GM12875 (cell line): Measurements from ENCODE around the gene IFI44L.

Experiments
- H3K4me3 ChIP-seq: one replicate; pipeline ENCODE4 v1.5.1; 2011; ENCODE audit warnings: low read depth, low read length, control low read depth
- TF ChIP-seq, protein P1 (sequence below): IDR thresholded peaks from 2 replicates; pipeline ENCODE4 v1.5.1; 2011; ENCODE audit warnings: low read depth, mild to moderate bottlenecking, control low read depth, inconsistent platforms, low read length, moderate library complexity, borderline replicate concordance; ENCODE audit not compliant: insufficient read depth

IFI44L gene

GRCh38 chr1:78667939-78668338, 47.7 kb downstream of the IFI44L start:
- no peak overlapping the region for H3K4me3 ChIP-seq
- TF ChIP-seq, protein P1, sequence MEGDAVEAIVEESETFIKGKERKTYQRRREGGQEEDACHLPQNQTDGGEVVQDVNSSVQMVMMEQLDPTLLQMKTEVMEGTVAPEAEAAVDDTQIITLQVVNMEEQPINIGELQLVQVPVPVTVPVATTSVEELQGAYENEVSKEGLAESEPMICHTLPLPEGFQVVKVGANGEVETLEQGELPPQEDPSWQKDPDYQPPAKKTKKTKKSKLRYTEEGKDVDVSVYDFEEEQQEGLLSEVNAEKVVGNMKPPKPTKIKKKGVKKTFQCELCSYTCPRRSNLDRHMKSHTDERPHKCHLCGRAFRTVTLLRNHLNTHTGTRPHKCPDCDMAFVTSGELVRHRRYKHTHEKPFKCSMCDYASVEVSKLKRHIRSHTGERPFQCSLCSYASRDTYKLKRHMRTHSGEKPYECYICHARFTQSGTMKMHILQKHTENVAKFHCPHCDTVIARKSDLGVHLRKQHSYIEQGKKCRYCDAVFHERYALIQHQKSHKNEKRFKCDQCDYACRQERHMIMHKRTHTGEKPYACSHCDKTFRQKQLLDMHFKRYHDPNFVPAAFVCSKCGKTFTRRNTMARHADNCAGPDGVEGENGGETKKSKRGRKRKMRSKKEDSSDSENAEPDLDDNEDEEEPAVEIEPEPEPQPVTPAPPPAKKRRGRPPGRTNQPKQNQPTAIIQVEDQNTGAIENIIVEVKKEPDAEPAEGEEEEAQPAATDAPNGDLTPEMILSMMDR: no peak

GRCh38 chr1:78668427-78668826, 48.2 kb downstream of the IFI44L start:
- H3K4me3 ChIP-seq: no peak overlapping the region
- TF ChIP-seq, protein P1: no peak

DNA sequence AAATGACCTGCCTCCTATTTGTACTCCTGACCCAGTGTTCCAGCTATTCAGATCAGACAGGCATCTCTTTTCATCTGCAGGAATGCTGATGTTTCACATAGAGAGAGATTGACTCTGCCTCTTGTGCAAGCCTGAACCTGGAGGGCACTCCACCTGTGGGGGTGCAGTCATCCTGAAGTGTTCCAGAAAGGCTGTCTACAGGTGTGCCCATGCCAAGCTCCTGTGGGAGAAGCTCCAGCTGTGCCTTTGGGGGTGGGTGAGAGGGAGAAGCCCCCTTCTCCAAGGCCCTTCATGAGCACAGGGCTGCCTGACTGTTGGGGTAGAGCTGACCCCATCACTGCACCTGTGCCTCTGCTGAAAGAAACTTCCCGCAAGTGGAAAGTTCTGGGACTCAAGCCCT, 52.2 kb downstream of the IFI44L start:
- TF ChIP-seq, protein P1: no peak
- H3K4me3 ChIP-seq: no peak overlapping the region

DNA sequence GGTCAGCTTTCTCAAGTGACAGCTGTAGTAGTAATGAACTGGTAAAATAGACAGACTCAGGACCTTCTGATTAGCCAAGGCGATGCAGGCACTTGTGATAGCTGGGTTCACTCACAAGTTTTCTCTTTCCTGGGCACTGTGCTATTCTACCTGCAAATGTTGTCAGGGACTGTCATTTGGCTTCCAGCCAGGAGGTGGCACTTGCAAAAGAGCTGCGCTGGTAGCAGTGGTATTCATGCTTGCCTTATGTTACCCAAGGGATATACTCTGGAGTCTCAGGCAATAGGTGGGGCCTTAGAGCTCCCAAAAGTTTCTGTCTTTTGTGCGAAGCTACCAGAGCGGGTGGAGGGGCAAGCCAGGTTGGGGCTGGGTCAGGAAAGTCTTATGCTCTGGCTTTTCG, 52.9 kb downstream of the IFI44L start:
- TF ChIP-seq, protein P1: peak; percentile 25; the same call in 1 of the 2 replicates
- no peak overlapping the region for H3K4me3 ChIP-seq

DNA sequence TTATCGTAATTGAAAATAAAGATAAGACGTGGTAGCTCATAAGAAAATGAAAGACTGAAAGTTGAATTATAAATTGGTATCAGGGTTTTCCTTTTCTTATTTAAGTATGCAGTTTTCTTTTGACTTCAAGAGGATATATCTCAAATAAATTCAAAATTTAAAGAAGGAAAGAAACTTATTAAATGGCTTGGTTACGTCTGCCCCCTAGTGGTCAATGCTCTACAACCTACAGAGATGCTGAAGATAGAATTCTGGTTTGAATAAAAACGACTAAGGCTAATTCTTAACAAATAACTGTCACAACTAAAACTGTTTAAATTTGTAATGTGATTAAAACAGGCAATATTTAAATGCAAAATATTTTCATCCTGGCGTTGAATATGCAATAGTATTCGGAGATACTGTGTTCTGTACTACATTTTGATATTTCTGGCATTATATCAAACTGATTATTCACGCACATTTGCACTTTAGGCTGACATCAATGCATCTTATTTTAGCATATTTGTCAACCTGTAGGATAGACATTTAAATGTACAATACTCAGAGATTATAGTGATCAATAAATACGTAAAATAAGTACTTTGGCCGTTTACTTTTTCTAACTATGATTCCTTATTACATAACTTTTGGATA, 56.2 kb downstream of the IFI44L start:
- H3K4me3 ChIP-seq: no peak overlapping the region
- TF ChIP-seq, protein P1: peak; percentile 46; the same call in 1 of the 2 replicates

GRCh38 chr1:78676993-78677392, 56.7 kb downstream of the IFI44L start:
- TF ChIP-seq, protein P1: no peak
- H3K4me3 ChIP-seq: no peak overlapping the region

DNA sequence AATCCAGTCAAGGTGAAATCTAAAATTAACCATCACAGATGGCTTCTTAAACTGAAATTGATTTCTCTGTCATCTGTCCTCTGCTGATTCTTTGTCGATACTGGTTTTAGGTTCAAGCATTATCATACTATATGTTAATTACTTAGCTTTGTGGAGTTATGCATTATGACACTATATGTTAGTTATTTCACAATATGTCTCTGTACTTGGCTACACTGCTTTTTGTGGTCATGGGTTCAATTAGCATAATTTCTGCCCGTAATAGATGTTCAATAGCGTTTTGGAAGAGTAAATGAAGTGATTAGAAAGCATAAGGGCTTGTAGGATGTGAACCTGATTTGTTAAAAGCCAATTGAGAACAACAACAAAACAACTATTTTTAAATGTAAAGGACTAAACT, 57.5 kb downstream of the IFI44L start:
- no peak overlapping the region for H3K4me3 ChIP-seq
- TF ChIP-seq, protein P1: no peak
